ENCODE data around the gene GRID2.

- TF ChIP-seq CTCF (conservative IDR thresholded peaks at IDR 0.05 in 1 of 2, IDR thresholded peaks at IDR 0.05 in 1 of 2; ENCODE audit: low read depth in 1 of 2, low read length in 2 of 2) (no peak), EZH2 (IDR thresholded peaks at IDR 0.05; ENCODE audit: low read length, missing control alignments) (no peak)
Measured at GRCh38 chr4:93084599-93085305, 781.0 kb downstream of the GRID2 start.

Measured in fibroblast of lung (primary cell).